ENCODE results near the gene KCNQ1OT1.

KCNQ1OT1 gene

GRCh38 chr11:2736577-2737225 lies 36.9 kb upstream of the KCNQ1OT1 start:
- DNase-seq, result no peak

DNA sequence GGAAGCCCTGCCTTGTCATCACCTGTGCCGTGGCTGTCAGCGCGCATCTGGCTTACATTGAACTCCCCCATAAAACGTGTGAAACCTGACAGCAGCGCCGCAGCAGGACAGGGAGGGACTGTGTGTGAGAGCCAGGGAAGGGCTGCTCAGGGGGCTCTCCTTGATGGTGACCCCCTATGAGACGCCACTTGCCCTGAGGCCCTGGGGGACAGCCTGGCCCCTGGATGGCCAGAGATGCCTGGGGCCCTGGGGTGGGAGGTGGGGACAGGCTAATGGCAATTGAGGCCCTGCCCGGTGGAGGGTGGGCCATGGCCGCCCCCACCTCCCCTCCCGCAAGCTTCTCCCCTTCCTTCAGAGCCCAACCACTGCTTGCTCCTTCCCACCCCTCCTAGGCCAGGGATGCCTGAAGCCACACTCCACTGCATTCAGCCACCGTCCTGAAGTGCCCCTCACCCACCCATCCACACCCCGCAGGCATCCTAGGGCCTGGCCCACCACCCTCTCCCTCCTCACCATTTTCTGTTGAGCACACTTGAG lies 35.3 kb upstream of the KCNQ1OT1 start:
- DNase-seq, result no peak

GRCh38 chr11:2734181-2735052 lies 34.6 kb upstream of the KCNQ1OT1 start:
- DNase-seq, result no peak

GRCh38 chr11:2732940-2733628 lies 33.3 kb upstream of the KCNQ1OT1 start:
- DNase-seq, result no peak

- DNase-seq, result no peak
Measured at GRCh38 chr11:2732261-2732939, 32.6 kb upstream of the KCNQ1OT1 start.

GRCh38 chr11:2731130-2732125 lies 31.6 kb upstream of the KCNQ1OT1 start:
- DNase-seq, result no peak

DNA sequence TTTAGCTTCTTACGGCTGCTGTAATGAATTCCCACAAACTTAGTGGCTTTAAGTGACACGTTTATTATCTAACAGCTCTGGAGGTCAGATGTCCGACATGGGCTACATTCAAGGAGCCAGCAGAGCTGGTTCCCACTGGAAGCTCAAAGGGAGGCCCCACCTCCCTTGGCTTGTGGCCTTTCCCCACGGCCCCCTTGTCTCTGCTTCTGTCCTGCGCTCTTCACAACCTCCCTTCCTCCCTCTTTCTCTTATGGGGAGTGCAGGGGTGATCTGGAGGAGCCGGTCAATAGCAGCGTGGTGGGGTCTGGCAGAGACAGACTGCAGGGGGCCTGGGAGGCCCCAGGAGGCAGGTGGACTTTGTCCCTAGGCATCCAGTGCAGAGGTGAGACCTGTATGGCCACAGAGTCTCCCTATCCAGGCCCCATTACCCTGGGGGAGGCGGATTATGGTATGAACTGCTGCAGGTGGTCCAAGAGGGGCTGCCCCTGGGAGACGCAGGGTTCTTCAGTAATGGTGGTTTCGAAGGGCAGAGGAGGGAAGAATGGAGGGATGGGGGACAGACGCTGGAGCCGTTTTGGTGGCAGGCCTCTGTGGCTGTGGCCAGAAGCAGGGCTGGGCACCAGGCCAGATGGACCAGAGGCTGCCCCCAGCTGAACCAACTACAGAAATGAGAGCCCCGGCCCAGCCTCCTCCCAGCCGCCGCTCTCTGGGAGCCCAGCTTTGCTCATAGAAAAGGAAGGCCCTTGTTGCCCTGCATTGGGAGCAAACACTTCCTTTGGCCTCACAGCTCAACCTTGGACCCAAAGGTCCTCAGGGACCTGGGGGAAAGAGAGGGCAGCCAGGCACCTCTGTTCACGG lies 30.7 kb upstream of the KCNQ1OT1 start:
- no peak for DNase-seq

GRCh38 chr11:2729841-2730240 lies 30.0 kb upstream of the KCNQ1OT1 start:
- DNase-seq, result no peak

- no peak for DNase-seq
Measured at GRCh38 chr11:2728663-2729332, 29.0 kb upstream of the KCNQ1OT1 start.

GRCh38 chr11:2728128-2728662 lies 28.4 kb upstream of the KCNQ1OT1 start:
- DNase-seq, result no peak

DNA sequence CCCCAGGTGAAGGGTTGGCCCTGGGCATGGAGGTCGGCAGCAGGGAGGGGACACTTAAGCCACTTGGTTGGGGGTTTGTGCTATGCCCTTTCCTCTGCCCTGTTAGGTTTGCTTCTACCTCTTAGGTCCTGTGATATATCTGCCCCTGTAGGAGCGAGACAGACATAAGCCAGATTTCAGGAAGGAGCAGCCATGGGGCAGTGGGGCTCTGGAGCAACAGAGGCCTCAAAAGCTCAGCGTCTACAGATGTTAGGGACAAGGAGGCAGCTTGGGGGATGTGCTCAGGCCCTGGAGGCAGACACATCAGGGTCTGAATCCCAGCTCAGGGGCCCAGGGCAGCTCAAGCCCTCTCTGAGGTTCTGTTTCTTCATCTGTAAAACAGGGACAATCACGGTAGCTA lies 27.2 kb upstream of the KCNQ1OT1 start:
- DNase-seq, result no peak

DNA sequence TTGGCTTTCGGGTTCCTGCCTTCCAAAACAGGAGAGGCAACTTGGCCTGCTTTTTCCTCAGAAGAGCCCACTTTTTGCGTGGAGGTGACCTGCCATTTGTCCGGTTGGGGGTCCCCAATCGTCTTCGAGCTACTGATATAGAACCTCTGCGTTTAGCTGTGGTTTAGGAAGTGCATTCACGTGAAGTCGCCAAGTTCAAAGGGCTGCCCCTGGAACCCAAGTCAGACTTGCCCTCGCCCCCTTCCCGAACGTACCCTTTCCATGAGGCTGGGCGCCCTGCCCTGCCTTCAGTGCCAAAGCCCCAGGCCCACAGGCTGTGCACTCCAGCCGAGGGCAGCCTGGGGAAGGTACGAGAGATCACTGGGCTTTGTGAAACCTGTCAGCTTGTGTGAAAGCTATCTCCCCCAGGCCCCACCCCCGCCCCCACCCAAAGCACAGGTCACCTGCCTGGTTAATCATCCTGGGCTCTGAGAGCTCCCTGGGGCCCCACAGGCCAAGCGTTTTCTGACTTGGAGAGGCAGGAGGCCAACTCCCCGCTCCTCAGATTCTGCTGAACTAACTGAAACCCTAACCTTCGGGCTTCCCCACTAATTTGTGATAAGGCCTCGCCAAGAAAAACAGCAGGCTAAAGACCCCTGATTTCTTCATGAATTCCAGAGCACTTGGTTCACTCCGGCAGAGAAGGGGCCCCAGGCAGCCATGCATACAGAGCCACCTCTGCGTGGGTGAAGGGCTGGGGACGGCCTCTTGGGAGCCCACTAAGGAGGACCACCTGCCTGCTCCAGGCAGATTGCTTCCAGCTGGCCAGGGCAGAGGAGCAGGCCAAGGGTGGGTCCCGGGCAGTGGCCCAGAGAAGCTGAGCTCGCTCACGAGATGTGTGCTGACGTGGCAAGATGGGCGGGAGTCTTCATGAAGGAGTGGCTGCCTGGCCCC lies 25.8 kb upstream of the KCNQ1OT1 start:
- no peak for DNase-seq

DNA sequence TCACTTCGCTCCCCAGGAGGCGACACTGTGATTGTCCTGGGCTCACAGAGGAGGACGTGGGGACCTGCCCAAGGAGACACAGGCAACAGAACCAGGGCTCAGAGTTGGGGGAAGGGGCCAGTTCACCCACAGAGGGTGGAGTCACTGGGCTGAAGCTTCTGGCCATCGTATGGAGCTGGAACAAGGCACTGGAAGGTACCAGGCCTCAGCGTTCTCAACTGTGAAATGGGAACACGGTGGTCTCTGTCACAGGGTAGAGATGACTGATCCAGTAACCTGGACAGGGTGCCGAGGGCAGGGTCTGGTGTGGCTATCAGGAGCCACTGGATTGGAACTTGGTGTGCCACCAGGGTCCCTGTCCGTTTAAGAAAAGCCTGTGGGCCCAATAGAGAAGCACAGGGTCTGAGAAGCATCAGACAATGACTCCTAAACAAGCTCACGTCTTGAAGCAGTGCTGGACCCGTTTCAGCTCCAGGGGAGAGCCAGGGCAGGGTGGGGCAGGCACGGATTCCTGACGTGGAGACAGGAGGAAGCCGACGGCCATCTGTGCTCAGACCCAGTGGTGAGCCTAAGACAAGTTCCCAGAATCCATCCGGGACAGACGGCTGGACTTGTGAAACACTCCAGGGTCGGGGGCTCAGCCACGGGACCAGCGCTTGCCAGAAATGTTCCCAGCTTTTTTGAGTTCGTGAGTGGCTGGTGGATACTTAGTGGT lies 25.0 kb upstream of the KCNQ1OT1 start:
- no peak for DNase-seq

DNA sequence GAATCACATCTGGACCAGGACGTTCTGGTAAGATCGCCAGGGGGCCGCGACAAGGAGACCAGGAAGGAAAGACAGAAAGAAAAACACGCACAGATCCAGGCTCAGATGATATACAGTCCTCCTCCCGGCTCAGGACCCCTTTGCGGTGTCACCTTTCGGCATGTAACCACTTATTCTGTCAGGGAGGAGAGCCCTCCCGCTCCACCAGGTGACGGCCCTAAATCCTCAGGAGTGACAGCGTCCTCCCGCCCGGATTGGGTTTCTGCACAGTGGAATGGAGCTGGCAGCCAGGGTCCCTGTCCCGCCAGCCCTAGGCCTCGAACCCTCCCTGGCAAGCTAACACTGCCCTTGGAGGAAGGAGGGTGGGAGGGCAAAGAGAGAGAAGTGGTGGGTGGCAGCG lies 24.3 kb upstream of the KCNQ1OT1 start:
- DNase-seq, result no peak

- DNase-seq, result no peak
Measured at GRCh38 chr11:2722955-2723354, 23.2 kb upstream of the KCNQ1OT1 start.

GRCh38 chr11:2721210-2721916 lies 21.6 kb upstream of the KCNQ1OT1 start:
- no peak for DNase-seq

All from CD4-positive, alpha-beta T cell treated with Interleukin-6 for 4 hours (primary cell).